ENCODE results near the gene CLN6.

- TF ChIP-seq CTCF (conservative IDR thresholded peaks at IDR 0.05; ENCODE audit: low read depth, low read length) (no peak), POLR2A (IDR thresholded peaks at IDR 0.05; ENCODE audit: low read depth, low read length) (no peak), CEBPB (IDR thresholded peaks at IDR 0.05; ENCODE audit: low read depth, low read length) (no peak), USF2 (IDR thresholded peaks at IDR 0.05; ENCODE audit: low read depth, low read length) (no peak), MAZ (IDR thresholded peaks at IDR 0.05; ENCODE audit: borderline replicate concordance, low read depth, low read length) (no peak)
These were observed 19.1 kb downstream of the CLN6 start for GRCh38 chr15:68210409-68210756.
